HepG2 (cell line): ENCODE results near the gene ADGRG6. TPM values are rescaled to one million over a fixed set of nuclear protein-coding genes. Genes with fewer than 3 reads are reported as not detected.

Experiments
- ATRX ChIP-seq: sonication (generic); formaldehyde crosslinking; IDR thresholded peaks from 2 replicates; pipeline ENCODE4 v1.4.0; 2020; ENCODE audit warnings: missing genetic modification reagents, borderline replicate concordance
- BCL6 ChIP-seq: IDR thresholded peaks from 2 replicates; pipeline ENCODE4 v1.6.1; 2016; ENCODE audit warnings: missing genetic modification reagents, missing compliant biosample characterization
- BCLAF1 ChIP-seq: fragments of 450-650 bp; IDR thresholded peaks from 2 replicates; pipeline ENCODE4 v1.6.1; 2017; ENCODE audit warnings: mild to moderate bottlenecking
- CREB1 ChIP-seq, 2 experiments: fragments of 450-650 bp in 1 of 2; IDR thresholded peaks; 2 replicates each; pipeline ENCODE4 v1.6.1; 2016 to 2017; ENCODE audit warnings: control low read depth in 1 of 2, mild to moderate bottlenecking in 1 of 2, missing compliant biosample characterization in 1 of 2, missing genetic modification characterization in 1 of 2
- FOSL2 ChIP-seq: sonication (generic); formaldehyde crosslinking; IDR thresholded peaks from 2 replicates; pipeline ENCODE4 v1.4.0; 2020; ENCODE audit warnings: missing genetic modification reagents
- FOXA1 ChIP-seq, 2 experiments: fragments of 450-650 bp in 1 of 2; sonication (generic) in 1 of 2; formaldehyde crosslinking in 1 of 2; IDR thresholded peaks; 2 replicates each; pipeline versions ENCODE4 v1.4.0 to v1.6.1; 2016 to 2020; ENCODE audit warnings: missing genetic modification reagents in 1 of 2
- HDAC2 ChIP-seq: sonication (generic); formaldehyde crosslinking; IDR thresholded peaks from 2 replicates; pipeline ENCODE4 v1.4.0; 2020; ENCODE audit warnings: missing genetic modification reagents
- KLF16 ChIP-seq, 2 experiments: sonication (generic) in 1 of 2; formaldehyde crosslinking in 1 of 2; IDR thresholded peaks; 2 replicates each; pipeline versions ENCODE4 v1.6.1 to v1.8.0; 2016 to 2023; ENCODE audit warnings: missing genetic modification reagents in 2 of 2, missing compliant biosample characterization in 1 of 2
- MAX ChIP-seq: IDR thresholded peaks from 2 replicates; pipeline ENCODE4 v1.6.1; 2012; ENCODE audit warnings: inconsistent platforms
- MED1 ChIP-seq: sonication (generic); formaldehyde crosslinking; IDR thresholded peaks from 2 replicates; pipeline ENCODE4 v1.4.0; 2020; ENCODE audit warnings: missing genetic modification reagents
- SETDB1 ChIP-seq: sonication (generic); formaldehyde crosslinking; IDR thresholded peaks from 2 replicates; pipeline ENCODE4 v1.5.1; 2020; ENCODE audit warnings: missing genetic modification reagents, mild to moderate bottlenecking, borderline replicate concordance
- SOX13 ChIP-seq, 3 experiments: fragments of 450-650 bp in 1 of 3; sonication (generic) in 1 of 3; formaldehyde crosslinking in 1 of 3; IDR thresholded peaks in 2 of 3; conservative IDR thresholded peaks in 1 of 3; 2 replicates each; pipeline versions ENCODE4 v1.5.0 to v1.6.1; 2016 to 2020; ENCODE audit warnings: antibody characterized with exemption in 1 of 3, mild to moderate bottlenecking in 1 of 3, missing compliant biosample characterization in 1 of 3, missing genetic modification reagents in 1 of 3, moderate library complexity in 1 of 3
- TGIF2 ChIP-seq: IDR thresholded peaks from 2 replicates; pipeline ENCODE4 v1.6.1; 2016; ENCODE audit warnings: control low read depth, missing compliant biosample characterization
- XRCC5 ChIP-seq: fragments of 200-400 bp; formaldehyde crosslinking; optimal IDR thresholded peaks from 2 replicates; pipeline ENCODE3; 2017; ENCODE audit warnings: mild to moderate bottlenecking, low read length
- ZBTB26 ChIP-seq: IDR thresholded peaks from 2 replicates; pipeline ENCODE4 v1.6.1; 2016; ENCODE audit warnings: missing compliant biosample characterization, missing genetic modification reagents, borderline replicate concordance
- ZFAT ChIP-seq: sonication (generic); formaldehyde crosslinking; conservative IDR thresholded peaks from 2 replicates; pipeline ENCODE4 v1.8.1; 2023; ENCODE audit warnings: missing genetic modification reagents, inconsistent platforms
- ZNF225 ChIP-seq: sonication (generic); formaldehyde crosslinking; IDR thresholded peaks from 2 replicates; pipeline ENCODE4 v1.4.0; 2020; ENCODE audit warnings: mild to moderate bottlenecking, missing genetic modification reagents
- ZNF331 ChIP-seq: sonication (generic); formaldehyde crosslinking; IDR thresholded peaks from 2 replicates; pipeline ENCODE4 v1.4.0; 2020; ENCODE audit warnings: missing genetic modification reagents
- ZNF530 ChIP-seq: sonication (generic); formaldehyde crosslinking; IDR thresholded peaks from 2 replicates; pipeline ENCODE4 v1.5.0; 2020; ENCODE audit warnings: low read depth, mild to moderate bottlenecking, missing genetic modification reagents
- ZNF740 ChIP-seq: sonication (generic); formaldehyde crosslinking; IDR thresholded peaks from 2 replicates; pipeline ENCODE4 v1.4.0; 2020; ENCODE audit warnings: missing genetic modification reagents
- polyA plus RNA-seq, 8 experiments: library from polyadenylated mRNA; depleted of rRNA in 3 of 8; stranded (reverse) in 7 of 8; unstranded in 1 of 8; fragments of >200 nt; fragmentation: Illumina TruSeq in 4 of 8; extraction: Trizol in 4 of 8; gene quantifications; 2 replicates each; pipeline versions ENCODE4 v1.2.1 to v1.2.3, GENCODE V29; 2011 to 2016; ENCODE audit warnings: low read depth in 4 of 8, missing spikeins in 1 of 8, mixed read lengths in 1 of 8; ENCODE audit not compliant: insufficient read depth in 1 of 8
- total RNA-seq, 5 experiments: library from RNA; depleted of rRNA; stranded (reverse); fragments of >200 nt; fragmentation: Illumina TruSeq; extraction: Trizol; gene quantifications; 2 replicates each; pipeline ENCODE4 v1.2.3, GENCODE V29; 2016; ENCODE audit warnings: low read depth in 1 of 5

The ADGRG6 gene
- total and polyA plus RNA-seq, 2 of the 13 experiments (the other 11 are each of a cell fraction or from before 2014, with no cell fraction given), result 129 to 249 TPM

- no peak for TF ChIP-seq ZBTB26 (CRISPR knock-in tag)
- peak; percentile 68 for TF ChIP-seq BCL6
- 0 out of 2 replicates have a peak, but pooled peaks have one; percentile 7 for TF ChIP-seq ZNF331 (CRISPR knock-in tag)
- no peak for TF ChIP-seq XRCC5
- TF ChIP-seq FOSL2 (CRISPR knock-in tag), result 0 out of 2 replicates have a peak, but pooled peaks have one; percentile 18
- no peak for TF ChIP-seq SOX13 (IDR thresholded peaks at IDR 0.05)
- TF ChIP-seq SOX13 (CRISPR knock-in tag; conservative IDR thresholded peaks at IDR 0.05 in 1 of 2, IDR thresholded peaks at IDR 0.05 in 1 of 2), result peak in 1 of 2 experiments; percentile 70; a peak in 2 of 4 replicates
- TF ChIP-seq MED1 (CRISPR knock-in tag), result peak; percentile 34; the same call in 1 of the 2 replicates
- no peak for TF ChIP-seq ZNF740 (CRISPR knock-in tag)
- no peak for TF ChIP-seq ZNF225 (CRISPR knock-in tag)
- no peak for TF ChIP-seq KLF16 (CRISPR knock-in tag; IDR thresholded peaks at IDR 0.05)
- TF ChIP-seq BCLAF1, result no peak
- no peak for TF ChIP-seq TGIF2 (CRISPR knock-in tag)
- TF ChIP-seq ZNF530 (CRISPR knock-in tag), result no peak
- TF ChIP-seq MAX, result 0 out of 2 replicates have a peak, but pooled peaks have one; percentile 4
- TF ChIP-seq ZFAT (CRISPR knock-in tag), result no peak
- TF ChIP-seq HDAC2 (CRISPR knock-in tag), result no peak
- TF ChIP-seq ATRX (CRISPR knock-in tag), result no peak
- 0 out of 2 replicates have a peak, but pooled peaks have one; percentile 26 for TF ChIP-seq FOXA1 (IDR thresholded peaks at IDR 0.05)
- peak; percentile 88 for TF ChIP-seq FOXA1 (CRISPR knock-in tag; IDR thresholded peaks at IDR 0.05)
- TF ChIP-seq CREB1 (IDR thresholded peaks at IDR 0.05), result no peak
- peak; percentile 20; the same call in 1 of the 2 replicates for TF ChIP-seq CREB1 (CRISPR knock-in tag; IDR thresholded peaks at IDR 0.05)
- TF ChIP-seq SETDB1 (CRISPR knock-in tag), result no peak
Observed at GRCh38 chr6:142361779-142362750, 60.3 kb downstream of the ADGRG6 start (continued).
